Measurements from ENCODE around the gene COL25A1. TPM values are rescaled to one million over a fixed set of nuclear protein-coding genes. Genes with fewer than 3 reads are reported as not detected.

COL25A1 gene
- total RNA-seq, 1 donor from 2014 or later: 1.3 TPM

DNA sequence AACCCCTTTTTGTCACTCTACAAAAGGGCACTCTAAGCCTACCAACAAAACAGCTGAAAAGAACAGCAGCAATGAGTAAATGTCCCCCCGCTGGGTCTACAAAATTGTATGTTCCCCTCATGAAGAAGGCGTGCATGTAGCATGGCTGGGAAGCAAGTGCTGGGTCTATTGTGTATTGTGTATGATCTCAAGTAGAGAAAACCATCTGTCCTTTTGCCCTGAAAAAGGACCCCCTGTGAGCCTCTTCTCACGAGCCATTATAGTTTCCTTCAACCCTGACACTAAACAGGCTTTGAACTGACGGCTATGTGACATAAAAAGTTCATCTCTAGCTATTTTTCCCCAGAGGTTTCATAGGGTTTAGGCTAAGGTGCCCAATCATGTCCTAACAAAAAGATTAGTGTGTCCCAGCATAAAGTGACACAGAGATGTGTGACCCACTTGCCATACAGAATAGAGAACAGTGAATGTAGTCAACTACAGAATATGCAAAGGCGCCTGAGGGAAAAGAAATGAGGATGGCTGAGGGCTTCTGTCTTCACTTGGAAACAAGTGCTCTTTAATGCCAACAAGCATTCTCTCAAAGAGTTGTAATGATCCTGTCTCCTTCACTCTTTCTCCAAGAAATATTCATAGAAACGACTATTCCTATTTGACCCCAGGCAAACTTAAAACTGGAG lies 27.3 kb downstream of the COL25A1 start:
- H3K9me3 Mint-ChIP-seq (ENCODE audit: unreplicated experiment): no peaks in the 10 kb centered on the region
- no peak overlapping the region for H3K4me3 Mint-ChIP-seq (ENCODE audit: unreplicated experiment)
- H3K4me1 Mint-ChIP-seq (ENCODE audit: unreplicated experiment): no peaks in the 10 kb centered on the region
- H3K36me3 Mint-ChIP-seq (ENCODE audit: unreplicated experiment): no peaks in the 10 kb centered on the region
- H3K27me3 Mint-ChIP-seq (ENCODE audit: unreplicated experiment): peaks cover 6% of the 10 kb centered on the region
- no peak for DNase-seq (ENCODE audit: extremely low spot score, unreplicated experiment)
- TF ChIP-seq, protein P1, sequence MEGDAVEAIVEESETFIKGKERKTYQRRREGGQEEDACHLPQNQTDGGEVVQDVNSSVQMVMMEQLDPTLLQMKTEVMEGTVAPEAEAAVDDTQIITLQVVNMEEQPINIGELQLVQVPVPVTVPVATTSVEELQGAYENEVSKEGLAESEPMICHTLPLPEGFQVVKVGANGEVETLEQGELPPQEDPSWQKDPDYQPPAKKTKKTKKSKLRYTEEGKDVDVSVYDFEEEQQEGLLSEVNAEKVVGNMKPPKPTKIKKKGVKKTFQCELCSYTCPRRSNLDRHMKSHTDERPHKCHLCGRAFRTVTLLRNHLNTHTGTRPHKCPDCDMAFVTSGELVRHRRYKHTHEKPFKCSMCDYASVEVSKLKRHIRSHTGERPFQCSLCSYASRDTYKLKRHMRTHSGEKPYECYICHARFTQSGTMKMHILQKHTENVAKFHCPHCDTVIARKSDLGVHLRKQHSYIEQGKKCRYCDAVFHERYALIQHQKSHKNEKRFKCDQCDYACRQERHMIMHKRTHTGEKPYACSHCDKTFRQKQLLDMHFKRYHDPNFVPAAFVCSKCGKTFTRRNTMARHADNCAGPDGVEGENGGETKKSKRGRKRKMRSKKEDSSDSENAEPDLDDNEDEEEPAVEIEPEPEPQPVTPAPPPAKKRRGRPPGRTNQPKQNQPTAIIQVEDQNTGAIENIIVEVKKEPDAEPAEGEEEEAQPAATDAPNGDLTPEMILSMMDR (IDR thresholded peaks at IDR 0.05): no peak
- no peak overlapping the region for H3K27ac Mint-ChIP-seq (ENCODE audit: unreplicated experiment)

DNA sequence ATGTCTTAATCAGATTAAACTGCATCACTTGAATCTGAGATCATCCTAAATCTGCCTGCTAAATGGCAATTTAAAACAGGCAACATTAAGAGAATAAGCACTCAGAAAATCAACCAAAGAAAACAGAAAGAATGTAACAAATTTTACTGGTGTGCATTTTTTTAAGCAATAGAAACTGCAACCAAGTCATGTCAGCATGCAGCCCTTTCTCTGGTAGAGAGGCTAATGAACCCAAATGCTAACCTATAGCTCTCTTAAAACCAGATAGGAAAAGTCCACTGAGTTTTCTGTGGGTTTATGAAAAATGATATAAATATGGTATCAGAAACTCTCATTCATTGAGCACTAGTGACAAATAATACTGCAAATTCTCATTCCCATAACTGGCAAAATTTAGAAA lies 35.6 kb downstream of the COL25A1 start:
- Mint-ChIP-seq H3K9me3 (ENCODE audit: unreplicated experiment) (no peaks in the 10 kb centered on the region), H3K27ac (ENCODE audit: unreplicated experiment) (no peak overlapping the region), H3K36me3 (ENCODE audit: unreplicated experiment) (no peaks in the 10 kb centered on the region), H3K4me3 (ENCODE audit: unreplicated experiment) (no peak overlapping the region), H3K4me1 (ENCODE audit: unreplicated experiment) (peaks cover 3% of the 10 kb centered on the region), H3K27me3 (ENCODE audit: unreplicated experiment) (peaks cover 3% of the 10 kb centered on the region)
- DNase-seq (ENCODE audit: extremely low spot score, unreplicated experiment): no peak
- TF ChIP-seq, protein P1 (IDR thresholded peaks at IDR 0.05): no peak

DNA sequence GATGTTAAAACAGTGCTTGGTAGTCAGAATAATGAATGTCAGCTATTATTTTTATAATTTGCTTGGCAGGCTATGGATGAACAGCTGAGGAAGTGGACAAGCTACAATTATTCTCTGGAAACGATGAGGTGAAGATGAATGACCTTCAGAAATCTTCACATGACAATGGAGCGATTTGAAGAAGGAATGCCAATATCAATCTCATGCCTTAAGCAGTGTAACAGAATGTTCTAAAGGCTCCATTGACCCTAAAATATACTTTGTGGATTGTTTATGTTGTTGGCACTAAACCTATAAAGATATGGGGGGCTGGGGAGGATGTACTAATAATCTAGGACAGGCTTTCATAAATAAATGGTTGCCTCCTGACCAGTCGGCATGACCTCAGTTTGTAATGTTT lies 36.2 kb downstream of the COL25A1 start:
- no peak for DNase-seq (ENCODE audit: extremely low spot score, unreplicated experiment)
- Mint-ChIP-seq H3K27me3 (ENCODE audit: unreplicated experiment) (peaks cover 3% of the 10 kb centered on the region), H3K4me3 (ENCODE audit: unreplicated experiment) (no peak overlapping the region)

DNA sequence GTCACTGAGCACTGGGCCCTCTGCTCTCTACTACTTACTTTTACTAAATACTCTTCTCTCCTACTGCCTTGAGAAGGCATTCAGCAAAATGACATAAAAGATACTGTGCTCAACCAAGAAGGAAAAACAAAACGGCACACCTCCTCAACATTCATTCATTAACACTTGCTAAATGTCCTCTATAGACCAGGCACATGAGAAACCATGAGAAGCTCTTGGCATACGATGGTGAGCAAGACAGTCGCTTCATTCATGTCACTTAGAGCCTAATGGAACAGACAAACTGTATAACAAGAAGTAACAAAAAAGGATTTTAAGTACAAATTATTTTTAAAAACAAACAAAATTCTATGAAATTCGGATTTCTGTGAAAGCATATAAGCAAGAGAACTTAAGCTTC lies 38.7 kb downstream of the COL25A1 start:
- no peak for DNase-seq (ENCODE audit: extremely low spot score, unreplicated experiment)
- TF ChIP-seq, protein P1 (IDR thresholded peaks at IDR 0.05): no peak
- Mint-ChIP-seq H3K9me3 (ENCODE audit: unreplicated experiment) (no peaks in the 10 kb centered on the region), H3K27ac (ENCODE audit: unreplicated experiment) (no peak overlapping the region), H3K4me3 (ENCODE audit: unreplicated experiment) (no peak overlapping the region), H3K27me3 (ENCODE audit: unreplicated experiment) (peaks cover 3% of the 10 kb centered on the region), H3K36me3 (ENCODE audit: unreplicated experiment) (no peaks in the 10 kb centered on the region), H3K4me1 (ENCODE audit: unreplicated experiment) (peaks cover 3% of the 10 kb centered on the region)

More for the DNA sequence above, 36.2 kb downstream of the COL25A1 start:
- Mint-ChIP-seq H3K9me3 (ENCODE audit: unreplicated experiment) (no peaks in the 10 kb centered on the region), H3K36me3 (ENCODE audit: unreplicated experiment) (no peaks in the 10 kb centered on the region), H3K27ac (ENCODE audit: unreplicated experiment) (no peak overlapping the region), H3K4me1 (ENCODE audit: unreplicated experiment) (peaks cover 3% of the 10 kb centered on the region)
- TF ChIP-seq, protein P1 (IDR thresholded peaks at IDR 0.05): no peak

DNA sequence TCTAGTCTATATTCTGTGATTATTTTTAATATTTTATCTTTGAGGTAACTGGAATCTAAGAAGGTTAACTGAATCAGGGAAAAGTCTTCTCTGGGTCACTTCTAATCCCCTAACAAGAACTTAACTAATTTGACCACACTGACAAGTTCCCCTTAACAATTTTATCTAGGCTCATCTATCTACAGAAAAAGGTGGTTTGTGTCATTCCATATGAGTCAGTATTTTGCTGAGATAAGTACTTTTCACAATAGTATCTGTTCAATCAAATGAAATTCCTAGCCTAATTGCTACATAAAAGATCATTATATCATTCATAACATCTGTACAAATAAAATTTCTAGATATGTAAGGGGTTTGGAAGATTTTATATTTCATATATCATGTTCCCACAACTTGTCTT lies 45.6 kb downstream of the COL25A1 start:
- no peaks in the 10 kb centered on the region for H3K27me3 Mint-ChIP-seq (ENCODE audit: unreplicated experiment)
- no peak overlapping the region for H3K4me3 Mint-ChIP-seq (ENCODE audit: unreplicated experiment)
- DNase-seq (ENCODE audit: extremely low spot score, unreplicated experiment): no peak
- H3K36me3 Mint-ChIP-seq (ENCODE audit: unreplicated experiment): no peaks in the 10 kb centered on the region
- TF ChIP-seq, protein P1 (IDR thresholded peaks at IDR 0.05): no peak
- no peak overlapping the region for H3K27ac Mint-ChIP-seq (ENCODE audit: unreplicated experiment)
- H3K9me3 Mint-ChIP-seq (ENCODE audit: unreplicated experiment): no peaks in the 10 kb centered on the region
- no peaks in the 10 kb centered on the region for H3K4me1 Mint-ChIP-seq (ENCODE audit: unreplicated experiment)
